ENCODE data around the gene DTWD2.

DNA sequence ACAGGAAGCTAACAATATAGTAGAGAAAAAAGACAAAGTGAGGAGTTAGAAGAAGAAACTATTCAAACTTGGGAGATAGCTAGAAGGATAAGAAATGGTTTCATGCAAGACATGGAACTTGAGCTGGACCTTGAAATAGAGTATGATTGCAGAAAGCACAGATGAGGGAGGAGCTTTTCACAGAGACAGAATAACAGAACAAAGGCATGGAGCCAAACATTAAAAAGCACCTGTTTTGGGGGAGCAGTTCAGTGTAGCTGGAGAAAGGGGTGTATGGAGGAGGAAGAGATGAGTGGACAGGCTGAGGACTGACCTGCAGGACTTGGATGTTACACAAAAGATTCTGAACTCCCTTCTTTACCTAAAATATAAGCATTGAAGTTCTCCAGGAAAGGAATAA, 25.2 kb downstream of the DTWD2 start:
- TF ChIP-seq, protein P1, sequence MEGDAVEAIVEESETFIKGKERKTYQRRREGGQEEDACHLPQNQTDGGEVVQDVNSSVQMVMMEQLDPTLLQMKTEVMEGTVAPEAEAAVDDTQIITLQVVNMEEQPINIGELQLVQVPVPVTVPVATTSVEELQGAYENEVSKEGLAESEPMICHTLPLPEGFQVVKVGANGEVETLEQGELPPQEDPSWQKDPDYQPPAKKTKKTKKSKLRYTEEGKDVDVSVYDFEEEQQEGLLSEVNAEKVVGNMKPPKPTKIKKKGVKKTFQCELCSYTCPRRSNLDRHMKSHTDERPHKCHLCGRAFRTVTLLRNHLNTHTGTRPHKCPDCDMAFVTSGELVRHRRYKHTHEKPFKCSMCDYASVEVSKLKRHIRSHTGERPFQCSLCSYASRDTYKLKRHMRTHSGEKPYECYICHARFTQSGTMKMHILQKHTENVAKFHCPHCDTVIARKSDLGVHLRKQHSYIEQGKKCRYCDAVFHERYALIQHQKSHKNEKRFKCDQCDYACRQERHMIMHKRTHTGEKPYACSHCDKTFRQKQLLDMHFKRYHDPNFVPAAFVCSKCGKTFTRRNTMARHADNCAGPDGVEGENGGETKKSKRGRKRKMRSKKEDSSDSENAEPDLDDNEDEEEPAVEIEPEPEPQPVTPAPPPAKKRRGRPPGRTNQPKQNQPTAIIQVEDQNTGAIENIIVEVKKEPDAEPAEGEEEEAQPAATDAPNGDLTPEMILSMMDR (IDR thresholded peaks at IDR 0.05) = no peak
- no peak for TF ChIP-seq ZFX (IDR thresholded peaks at IDR 0.05; ENCODE audit: borderline replicate concordance)
